ENCODE data around the gene AMIGO1.

- TF ChIP-seq, protein P1, sequence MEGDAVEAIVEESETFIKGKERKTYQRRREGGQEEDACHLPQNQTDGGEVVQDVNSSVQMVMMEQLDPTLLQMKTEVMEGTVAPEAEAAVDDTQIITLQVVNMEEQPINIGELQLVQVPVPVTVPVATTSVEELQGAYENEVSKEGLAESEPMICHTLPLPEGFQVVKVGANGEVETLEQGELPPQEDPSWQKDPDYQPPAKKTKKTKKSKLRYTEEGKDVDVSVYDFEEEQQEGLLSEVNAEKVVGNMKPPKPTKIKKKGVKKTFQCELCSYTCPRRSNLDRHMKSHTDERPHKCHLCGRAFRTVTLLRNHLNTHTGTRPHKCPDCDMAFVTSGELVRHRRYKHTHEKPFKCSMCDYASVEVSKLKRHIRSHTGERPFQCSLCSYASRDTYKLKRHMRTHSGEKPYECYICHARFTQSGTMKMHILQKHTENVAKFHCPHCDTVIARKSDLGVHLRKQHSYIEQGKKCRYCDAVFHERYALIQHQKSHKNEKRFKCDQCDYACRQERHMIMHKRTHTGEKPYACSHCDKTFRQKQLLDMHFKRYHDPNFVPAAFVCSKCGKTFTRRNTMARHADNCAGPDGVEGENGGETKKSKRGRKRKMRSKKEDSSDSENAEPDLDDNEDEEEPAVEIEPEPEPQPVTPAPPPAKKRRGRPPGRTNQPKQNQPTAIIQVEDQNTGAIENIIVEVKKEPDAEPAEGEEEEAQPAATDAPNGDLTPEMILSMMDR (IDR thresholded peaks at IDR 0.05; ENCODE audit: borderline replicate concordance, extremely low read depth, low read length, poor library complexity, severe bottlenecking) = no peak
- no peak for TF ChIP-seq EZH2 (IDR thresholded peaks at IDR 0.05; ENCODE audit: borderline replicate concordance, low read depth, low read length, severe bottlenecking)
These were observed 10.4 kb downstream of the AMIGO1 start for GRCh38 chr1:109499081-109499480.
